DOHH2 (cell line): Measurements from ENCODE around the gene TOR1AIP2.

Experiments
- CTCF ChIP-seq: fragments of 200-600 bp; sonication (generic); IDR thresholded peaks from one replicate; pipeline ENCODE4 v1.5.1; 2014; ENCODE audit warnings: antibody characterized with exemption, mild to moderate bottlenecking, low read depth, low read length; ENCODE audit not compliant: poor library complexity, severe bottlenecking
- EZH2phosphoT487 ChIP-seq: fragments of 200-600 bp; sonication (generic); IDR thresholded peaks from 2 replicates; pipeline ENCODE4 v1.6.1; 2017; ENCODE audit warnings: borderline replicate concordance, mild to moderate bottlenecking, antibody characterized with exemption, low read length, moderate library complexity, mixed read lengths

GRCh38 chr1:179879797-179880196 is 2.2 kb upstream of the TOR1AIP2 start:
- TF ChIP-seq EZH2phosphoT487: no peak
- TF ChIP-seq CTCF: no peak
